K562 (cell line): Measurements from ENCODE around the gene ITPRIPL2. TPM values are rescaled to one million over a fixed set of nuclear protein-coding genes. Genes with fewer than 3 reads are reported as not detected.

ENCODE experiments used
- GABPB1 ChIP-seq: sonication (generic); formaldehyde crosslinking; IDR thresholded peaks from 2 replicates; pipeline ENCODE4 v1.8.0; 2022; ENCODE audit warnings: mild to moderate bottlenecking, missing genetic modification reagents
- NCOR1 ChIP-seq: fragments of 450-650 bp; IDR thresholded peaks from 2 replicates; pipeline ENCODE4 v1.6.1; 2016; ENCODE audit warnings: mild to moderate bottlenecking, moderate library complexity
- NFRKB ChIP-seq: fragments of 450-650 bp; IDR thresholded peaks from 2 replicates; pipeline ENCODE4 v1.6.1; 2016; ENCODE audit warnings: low read depth
- POLR2G ChIP-seq: fragments of 200-400 bp; formaldehyde crosslinking; IDR thresholded peaks from 2 replicates; pipeline ENCODE4 v1.6.1; 2017; ENCODE audit warnings: low read depth, mild to moderate bottlenecking, antibody characterized with exemption, low read length, moderate library complexity
- RBM39 ChIP-seq: fragments of 200-400 bp; formaldehyde crosslinking; optimal IDR thresholded peaks from 2 replicates; pipeline ENCODE3; 2018; ENCODE audit warnings: low read depth, low read length
- ZNF174 ChIP-seq: fragments of 250-450 bp; sonication (Bioruptor Pico); IDR thresholded peaks from 2 replicates; pipeline ENCODE4 v1.4.0; 2020; ENCODE audit warnings: mild to moderate bottlenecking
- polyA plus RNA-seq, 8 experiments: library from polyadenylated mRNA; depleted of rRNA in 4 of 8; stranded (reverse) in 5 of 8; unstranded in 3 of 8; fragments of >200 nt; fragmentation: Nextera tagmentation in 2 of 8; fragmentation: Illumina TruSeq in 1 of 8; extraction: Ambion mirVana in 2 of 8; extraction: Trizol in 1 of 8; gene quantifications; 2 replicates each; pipeline versions ENCODE4 v1.2.1 to v1.2.3, GENCODE V29; 2011 to 2014; ENCODE audit warnings: inconsistent platforms in 1 of 8, missing spikeins in 1 of 8
- total RNA-seq, 7 experiments: library from RNA; depleted of rRNA in 6 of 7; stranded (reverse); fragments of >200 nt in 6 of 7; fragmentation: Illumina TruSeq in 2 of 7; extraction: Trizol in 2 of 7; gene quantifications; 2 replicates each; pipeline versions ENCODE4 v1.2.1 to v1.2.3, GENCODE V29; 2011 to 2021; ENCODE audit warnings: low replicate concordance in 1 of 7
- TF ChIP-seq, protein P1 (sequence below): fragments of 450-650 bp; IDR thresholded peaks from 2 replicates; pipeline ENCODE4 v1.6.1; 2016; ENCODE audit warnings: mild to moderate bottlenecking, moderate library complexity
- TF ChIP-seq, protein P2 (sequence below): IDR thresholded peaks from 2 replicates; pipeline ENCODE4 v1.6.1; 2016; ENCODE audit warnings: missing genetic modification characterization, missing compliant biosample characterization

The ITPRIPL2 gene
- total and polyA plus RNA-seq, 9 of the 15 experiments (the other 6 are each of a cell fraction or from before 2014, with no cell fraction given) = 0.04 to 2.2 (median 0.58) TPM

GRCh38 chr16:19132898-19133297 lies 19.1 kb downstream of the ITPRIPL2 start (continued):
- TF ChIP-seq, protein P1, sequence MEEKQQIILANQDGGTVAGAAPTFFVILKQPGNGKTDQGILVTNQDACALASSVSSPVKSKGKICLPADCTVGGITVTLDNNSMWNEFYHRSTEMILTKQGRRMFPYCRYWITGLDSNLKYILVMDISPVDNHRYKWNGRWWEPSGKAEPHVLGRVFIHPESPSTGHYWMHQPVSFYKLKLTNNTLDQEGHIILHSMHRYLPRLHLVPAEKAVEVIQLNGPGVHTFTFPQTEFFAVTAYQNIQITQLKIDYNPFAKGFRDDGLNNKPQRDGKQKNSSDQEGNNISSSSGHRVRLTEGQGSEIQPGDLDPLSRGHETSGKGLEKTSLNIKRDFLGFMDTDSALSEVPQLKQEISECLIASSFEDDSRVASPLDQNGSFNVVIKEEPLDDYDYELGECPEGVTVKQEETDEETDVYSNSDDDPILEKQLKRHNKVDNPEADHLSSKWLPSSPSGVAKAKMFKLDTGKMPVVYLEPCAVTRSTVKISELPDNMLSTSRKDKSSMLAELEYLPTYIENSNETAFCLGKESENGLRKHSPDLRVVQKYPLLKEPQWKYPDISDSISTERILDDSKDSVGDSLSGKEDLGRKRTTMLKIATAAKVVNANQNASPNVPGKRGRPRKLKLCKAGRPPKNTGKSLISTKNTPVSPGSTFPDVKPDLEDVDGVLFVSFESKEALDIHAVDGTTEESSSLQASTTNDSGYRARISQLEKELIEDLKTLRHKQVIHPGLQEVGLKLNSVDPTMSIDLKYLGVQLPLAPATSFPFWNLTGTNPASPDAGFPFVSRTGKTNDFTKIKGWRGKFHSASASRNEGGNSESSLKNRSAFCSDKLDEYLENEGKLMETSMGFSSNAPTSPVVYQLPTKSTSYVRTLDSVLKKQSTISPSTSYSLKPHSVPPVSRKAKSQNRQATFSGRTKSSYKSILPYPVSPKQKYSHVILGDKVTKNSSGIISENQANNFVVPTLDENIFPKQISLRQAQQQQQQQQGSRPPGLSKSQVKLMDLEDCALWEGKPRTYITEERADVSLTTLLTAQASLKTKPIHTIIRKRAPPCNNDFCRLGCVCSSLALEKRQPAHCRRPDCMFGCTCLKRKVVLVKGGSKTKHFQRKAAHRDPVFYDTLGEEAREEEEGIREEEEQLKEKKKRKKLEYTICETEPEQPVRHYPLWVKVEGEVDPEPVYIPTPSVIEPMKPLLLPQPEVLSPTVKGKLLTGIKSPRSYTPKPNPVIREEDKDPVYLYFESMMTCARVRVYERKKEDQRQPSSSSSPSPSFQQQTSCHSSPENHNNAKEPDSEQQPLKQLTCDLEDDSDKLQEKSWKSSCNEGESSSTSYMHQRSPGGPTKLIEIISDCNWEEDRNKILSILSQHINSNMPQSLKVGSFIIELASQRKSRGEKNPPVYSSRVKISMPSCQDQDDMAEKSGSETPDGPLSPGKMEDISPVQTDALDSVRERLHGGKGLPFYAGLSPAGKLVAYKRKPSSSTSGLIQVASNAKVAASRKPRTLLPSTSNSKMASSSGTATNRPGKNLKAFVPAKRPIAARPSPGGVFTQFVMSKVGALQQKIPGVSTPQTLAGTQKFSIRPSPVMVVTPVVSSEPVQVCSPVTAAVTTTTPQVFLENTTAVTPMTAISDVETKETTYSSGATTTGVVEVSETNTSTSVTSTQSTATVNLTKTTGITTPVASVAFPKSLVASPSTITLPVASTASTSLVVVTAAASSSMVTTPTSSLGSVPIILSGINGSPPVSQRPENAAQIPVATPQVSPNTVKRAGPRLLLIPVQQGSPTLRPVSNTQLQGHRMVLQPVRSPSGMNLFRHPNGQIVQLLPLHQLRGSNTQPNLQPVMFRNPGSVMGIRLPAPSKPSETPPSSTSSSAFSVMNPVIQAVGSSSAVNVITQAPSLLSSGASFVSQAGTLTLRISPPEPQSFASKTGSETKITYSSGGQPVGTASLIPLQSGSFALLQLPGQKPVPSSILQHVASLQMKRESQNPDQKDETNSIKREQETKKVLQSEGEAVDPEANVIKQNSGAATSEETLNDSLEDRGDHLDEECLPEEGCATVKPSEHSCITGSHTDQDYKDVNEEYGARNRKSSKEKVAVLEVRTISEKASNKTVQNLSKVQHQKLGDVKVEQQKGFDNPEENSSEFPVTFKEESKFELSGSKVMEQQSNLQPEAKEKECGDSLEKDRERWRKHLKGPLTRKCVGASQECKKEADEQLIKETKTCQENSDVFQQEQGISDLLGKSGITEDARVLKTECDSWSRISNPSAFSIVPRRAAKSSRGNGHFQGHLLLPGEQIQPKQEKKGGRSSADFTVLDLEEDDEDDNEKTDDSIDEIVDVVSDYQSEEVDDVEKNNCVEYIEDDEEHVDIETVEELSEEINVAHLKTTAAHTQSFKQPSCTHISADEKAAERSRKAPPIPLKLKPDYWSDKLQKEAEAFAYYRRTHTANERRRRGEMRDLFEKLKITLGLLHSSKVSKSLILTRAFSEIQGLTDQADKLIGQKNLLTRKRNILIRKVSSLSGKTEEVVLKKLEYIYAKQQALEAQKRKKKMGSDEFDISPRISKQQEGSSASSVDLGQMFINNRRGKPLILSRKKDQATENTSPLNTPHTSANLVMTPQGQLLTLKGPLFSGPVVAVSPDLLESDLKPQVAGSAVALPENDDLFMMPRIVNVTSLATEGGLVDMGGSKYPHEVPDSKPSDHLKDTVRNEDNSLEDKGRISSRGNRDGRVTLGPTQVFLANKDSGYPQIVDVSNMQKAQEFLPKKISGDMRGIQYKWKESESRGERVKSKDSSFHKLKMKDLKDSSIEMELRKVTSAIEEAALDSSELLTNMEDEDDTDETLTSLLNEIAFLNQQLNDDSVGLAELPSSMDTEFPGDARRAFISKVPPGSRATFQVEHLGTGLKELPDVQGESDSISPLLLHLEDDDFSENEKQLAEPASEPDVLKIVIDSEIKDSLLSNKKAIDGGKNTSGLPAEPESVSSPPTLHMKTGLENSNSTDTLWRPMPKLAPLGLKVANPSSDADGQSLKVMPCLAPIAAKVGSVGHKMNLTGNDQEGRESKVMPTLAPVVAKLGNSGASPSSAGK = 0 out of 2 replicates have a peak, but pooled peaks have one; percentile 7
- no peak for TF ChIP-seq RBM39
- TF ChIP-seq, protein P2, sequence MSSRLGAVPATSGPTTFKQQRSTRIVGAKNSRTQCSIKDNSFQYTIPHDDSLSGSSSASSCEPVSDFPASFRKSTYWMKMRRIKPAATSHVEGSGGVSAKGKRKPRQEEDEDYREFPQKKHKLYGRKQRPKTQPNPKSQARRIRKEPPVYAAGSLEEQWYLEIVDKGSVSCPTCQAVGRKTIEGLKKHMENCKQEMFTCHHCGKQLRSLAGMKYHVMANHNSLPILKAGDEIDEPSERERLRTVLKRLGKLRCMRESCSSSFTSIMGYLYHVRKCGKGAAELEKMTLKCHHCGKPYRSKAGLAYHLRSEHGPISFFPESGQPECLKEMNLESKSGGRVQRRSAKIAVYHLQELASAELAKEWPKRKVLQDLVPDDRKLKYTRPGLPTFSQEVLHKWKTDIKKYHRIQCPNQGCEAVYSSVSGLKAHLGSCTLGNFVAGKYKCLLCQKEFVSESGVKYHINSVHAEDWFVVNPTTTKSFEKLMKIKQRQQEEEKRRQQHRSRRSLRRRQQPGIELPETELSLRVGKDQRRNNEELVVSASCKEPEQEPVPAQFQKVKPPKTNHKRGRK = no peak
- no peak for TF ChIP-seq POLR2G
- no peak for TF ChIP-seq NFRKB
- TF ChIP-seq NCOR1 = no peak
- no peak for TF ChIP-seq GABPB1 (CRISPR knock-in tag)
- no peak for TF ChIP-seq ZNF174
